DND-41 (cell line): Measurements from ENCODE around the gene PPARD.

Source experiments
- ATAC-seq: fragments of 200-7000 bp; cut with Tn5 transposase; 3 replicates; pipeline ENCODE4 v1.9.1; 2021; ENCODE audit warnings: low read depth; ENCODE audit not compliant: insufficient read depth
- DNase-seq: peaks from one replicate; pipeline ENCODE4 v3.0.0-alpha.2; 2020
- H2AFZ ChIP-seq: 2 replicates; pipeline ENCODE4 v1.6.0; 2012; ENCODE audit warnings: low read depth, low read length
- H3K27ac ChIP-seq: 2 replicates; pipeline ENCODE4 v1.5.1; 2012; ENCODE audit warnings: low read length, inconsistent platforms
- H3K27me3 ChIP-seq: fragments of 200-600 bp; sonication (generic); 2 replicates; pipeline ENCODE4 v1.6.0; 2012; ENCODE audit warnings: low read length, mild to moderate bottlenecking, inconsistent platforms; ENCODE audit not compliant: insufficient read depth, poor library complexity
- H3K36me3 ChIP-seq: 2 replicates; pipeline ENCODE4 v1.5.1; 2012; ENCODE audit warnings: low read length, inconsistent platforms; ENCODE audit not compliant: insufficient read depth
- H3K4me1 ChIP-seq: 2 replicates; pipeline ENCODE4 v1.5.1; 2012; ENCODE audit warnings: mild to moderate bottlenecking, low read length; ENCODE audit not compliant: insufficient read depth
- H3K4me2 ChIP-seq: 2 replicates; pipeline ENCODE4 v1.6.0; 2012; ENCODE audit warnings: mild to moderate bottlenecking, moderate library complexity, low read length, inconsistent platforms; ENCODE audit not compliant: insufficient read depth
- H3K4me3 ChIP-seq, 2 experiments: fragments of 200-600 bp in 1 of 2; shearing (Covaris generic) in 1 of 2; 2 replicates each; pipeline ENCODE4 v1.5.1; 2012 to 2016; ENCODE audit warnings: inconsistent platforms in 2 of 2, low read length in 2 of 2, mild to moderate bottlenecking in 2 of 2, low read depth in 1 of 2, moderate library complexity in 1 of 2
- H3K79me2 ChIP-seq: 2 replicates; pipeline ENCODE4 v1.6.0; 2012; ENCODE audit warnings: low read length, inconsistent platforms; ENCODE audit not compliant: insufficient read depth
- H3K9ac ChIP-seq: 2 replicates; pipeline ENCODE4 v1.6.0; 2012; ENCODE audit warnings: low read depth, mild to moderate bottlenecking, inconsistent platforms, low read length, moderate library complexity
- H3K9me3 ChIP-seq: 2 replicates; pipeline ENCODE4 v1.5.1; 2012; ENCODE audit warnings: low read length, moderate library complexity, mild to moderate bottlenecking, inconsistent platforms; ENCODE audit not compliant: insufficient read depth, severe bottlenecking
- H4K20me1 ChIP-seq: 2 replicates; pipeline ENCODE4 v1.6.0; 2012; ENCODE audit warnings: low read length; ENCODE audit not compliant: insufficient read depth
- EZH2 ChIP-seq: IDR thresholded peaks from 3 replicates; pipeline ENCODE4 v1.6.1; 2012; ENCODE audit warnings: borderline replicate concordance, low read depth, mild to moderate bottlenecking, moderate library complexity, low read length, inconsistent platforms; ENCODE audit not compliant: severe bottlenecking
- TF ChIP-seq, protein P1 (sequence below): IDR thresholded peaks from 2 replicates; pipeline ENCODE4 v1.5.1; 2012; ENCODE audit warnings: borderline replicate concordance, low read length, moderate library complexity, mild to moderate bottlenecking; ENCODE audit not compliant: poor library complexity, severe bottlenecking; ENCODE audit errors: extremely low read depth

Gene PPARD

DNA sequence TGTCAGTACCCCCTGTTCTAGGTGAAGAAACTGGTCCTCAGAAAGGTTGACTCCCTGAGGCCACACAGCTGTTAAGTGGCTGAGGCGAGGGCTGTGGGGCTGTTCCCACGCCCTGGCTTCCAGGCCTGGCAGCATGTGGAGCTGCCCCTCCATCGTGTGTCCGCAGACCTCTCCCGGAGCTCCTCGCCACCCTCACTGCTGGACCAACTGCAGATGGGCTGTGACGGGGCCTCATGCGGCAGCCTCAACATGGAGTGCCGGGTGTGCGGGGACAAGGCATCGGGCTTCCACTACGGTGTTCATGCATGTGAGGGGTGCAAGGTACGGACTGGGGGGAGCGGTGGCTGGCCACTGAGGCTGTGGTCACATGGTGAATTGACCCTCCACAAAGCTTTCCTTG lies 77.6 kb downstream of the PPARD start:
- TF ChIP-seq, protein P1, sequence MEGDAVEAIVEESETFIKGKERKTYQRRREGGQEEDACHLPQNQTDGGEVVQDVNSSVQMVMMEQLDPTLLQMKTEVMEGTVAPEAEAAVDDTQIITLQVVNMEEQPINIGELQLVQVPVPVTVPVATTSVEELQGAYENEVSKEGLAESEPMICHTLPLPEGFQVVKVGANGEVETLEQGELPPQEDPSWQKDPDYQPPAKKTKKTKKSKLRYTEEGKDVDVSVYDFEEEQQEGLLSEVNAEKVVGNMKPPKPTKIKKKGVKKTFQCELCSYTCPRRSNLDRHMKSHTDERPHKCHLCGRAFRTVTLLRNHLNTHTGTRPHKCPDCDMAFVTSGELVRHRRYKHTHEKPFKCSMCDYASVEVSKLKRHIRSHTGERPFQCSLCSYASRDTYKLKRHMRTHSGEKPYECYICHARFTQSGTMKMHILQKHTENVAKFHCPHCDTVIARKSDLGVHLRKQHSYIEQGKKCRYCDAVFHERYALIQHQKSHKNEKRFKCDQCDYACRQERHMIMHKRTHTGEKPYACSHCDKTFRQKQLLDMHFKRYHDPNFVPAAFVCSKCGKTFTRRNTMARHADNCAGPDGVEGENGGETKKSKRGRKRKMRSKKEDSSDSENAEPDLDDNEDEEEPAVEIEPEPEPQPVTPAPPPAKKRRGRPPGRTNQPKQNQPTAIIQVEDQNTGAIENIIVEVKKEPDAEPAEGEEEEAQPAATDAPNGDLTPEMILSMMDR: no peak
- no peak for TF ChIP-seq EZH2
- H3K4me2 ChIP-seq: no peak overlapping the region

DNA sequence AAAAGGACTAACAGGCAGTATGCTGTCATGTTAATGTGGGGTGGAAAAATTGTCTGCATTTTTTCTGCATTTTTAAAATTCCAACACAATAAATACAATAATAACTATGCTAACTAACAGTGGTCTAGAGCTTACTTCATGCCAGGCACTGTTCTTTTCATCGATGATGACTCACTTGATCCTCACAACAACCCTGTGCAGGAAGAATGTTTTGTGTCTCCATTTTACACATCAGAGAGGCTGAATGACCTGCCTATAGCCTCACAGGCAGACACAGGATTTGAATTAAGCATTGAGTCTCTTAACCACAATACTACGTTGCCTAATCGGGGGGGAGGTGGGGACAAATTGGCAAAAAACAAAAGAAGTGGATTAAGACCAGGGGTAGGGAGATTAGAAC lies 82.9 kb downstream of the PPARD start:
- ATAC-seq (no peak), DNase-seq (no peak)
- Histone ChIP-seq H3K9me3 (peaks cover 15% of the 10 kb centered on the region), H3K9ac (no peak overlapping the region), H3K36me3 (peaks cover 36% of the 10 kb centered on the region), H3K27me3 (no peaks in the 10 kb centered on the region), H3K4me2 (no peak overlapping the region), H3K79me2 (no peaks in the 10 kb centered on the region), H3K4me3 (no peak overlapping the region), H2AFZ (no peak overlapping the region), H3K27ac (no peak overlapping the region), H3K4me1 (no peaks in the 10 kb centered on the region), H4K20me1 (no peaks in the 10 kb centered on the region)
- TF ChIP-seq, protein P1: no peak
- no peak for TF ChIP-seq EZH2

More for the DNA sequence above, 77.6 kb downstream of the PPARD start:
- Histone ChIP-seq H3K36me3 (peaks cover 33% of the 10 kb centered on the region), H3K9me3 (no peaks in the 10 kb centered on the region), H3K27me3 (no peaks in the 10 kb centered on the region), H3K9ac (no peak overlapping the region), H4K20me1 (0 out of 2 replicates have a peak, but pooled peaks cover 2% of the 10 kb centered on the region), H3K4me3 (no peak overlapping the region), H3K79me2 (no peaks in the 10 kb centered on the region), H3K27ac (no peak overlapping the region), H2AFZ (no peak overlapping the region), H3K4me1 (peaks cover 9% of the 10 kb centered on the region)
- DNase-seq (no peak), ATAC-seq (no peak)

GRCh38 chr6:35426074-35426473 lies 83.7 kb downstream of the PPARD start:
- TF ChIP-seq, protein P1: no peak
- no peak for TF ChIP-seq EZH2
- Histone ChIP-seq H4K20me1 (no peaks in the 10 kb centered on the region), H3K27me3 (no peaks in the 10 kb centered on the region), H3K27ac (no peak overlapping the region), H3K9me3 (peaks cover 15% of the 10 kb centered on the region), H3K9ac (no peak overlapping the region), H3K79me2 (no peaks in the 10 kb centered on the region), H3K4me3 (no peak overlapping the region), H3K4me1 (no peaks in the 10 kb centered on the region), H2AFZ (no peak overlapping the region), H3K4me2 (no peak overlapping the region), H3K36me3 (peaks cover 35% of the 10 kb centered on the region)
- DNase-seq (no peak), ATAC-seq (no peak)

- H3K36me3 ChIP-seq: peaks cover 26% of the 10 kb centered on the region
- TF ChIP-seq, protein P1: no peak
- no peak for TF ChIP-seq EZH2
- H3K9me3 ChIP-seq: peaks cover 15% of the 10 kb centered on the region
- no peak overlapping the region for H3K9ac ChIP-seq
- no peak overlapping the region for H3K4me3 ChIP-seq
- no peak overlapping the region for H3K27ac ChIP-seq
- H3K4me2 ChIP-seq: no peak overlapping the region
- no peak overlapping the region for H2AFZ ChIP-seq
- ATAC-seq (no peak), DNase-seq (no peak)
- no peaks in the 10 kb centered on the region for H3K4me1 ChIP-seq
- H3K79me2 ChIP-seq: no peaks in the 10 kb centered on the region
- no peaks in the 10 kb centered on the region for H4K20me1 ChIP-seq
- no peaks in the 10 kb centered on the region for H3K27me3 ChIP-seq
Observed at GRCh38 chr6:35427435-35427834, 85.1 kb downstream of the PPARD start.
